Forelimb muscle (tissue), 1 donor: ENCODE results near the gene C9orf78. TPM values are rescaled to one million over a fixed set of nuclear protein-coding genes. Genes with fewer than 3 reads are reported as not detected.

Experiments
- DNase-seq: peaks from one replicate; pipeline ENCODE4 v3.0.0-alpha.2; 2013; ENCODE audit warnings: low read depth
- polyA plus RNA-seq: library from polyadenylated mRNA; unstranded; fragments of 120-200 nt; gene quantifications from one replicate; pipeline ENCODE4 v1.2.1, GENCODE V29; 2013; ENCODE audit not compliant: insufficient read length

C9orf78 gene
- polyA plus RNA-seq, 1 donor: 46.7 TPM

GRCh38 chr9:129868023-129868871 is 33.2 kb upstream of the C9orf78 start:
- DNase-seq: no peak

DNA sequence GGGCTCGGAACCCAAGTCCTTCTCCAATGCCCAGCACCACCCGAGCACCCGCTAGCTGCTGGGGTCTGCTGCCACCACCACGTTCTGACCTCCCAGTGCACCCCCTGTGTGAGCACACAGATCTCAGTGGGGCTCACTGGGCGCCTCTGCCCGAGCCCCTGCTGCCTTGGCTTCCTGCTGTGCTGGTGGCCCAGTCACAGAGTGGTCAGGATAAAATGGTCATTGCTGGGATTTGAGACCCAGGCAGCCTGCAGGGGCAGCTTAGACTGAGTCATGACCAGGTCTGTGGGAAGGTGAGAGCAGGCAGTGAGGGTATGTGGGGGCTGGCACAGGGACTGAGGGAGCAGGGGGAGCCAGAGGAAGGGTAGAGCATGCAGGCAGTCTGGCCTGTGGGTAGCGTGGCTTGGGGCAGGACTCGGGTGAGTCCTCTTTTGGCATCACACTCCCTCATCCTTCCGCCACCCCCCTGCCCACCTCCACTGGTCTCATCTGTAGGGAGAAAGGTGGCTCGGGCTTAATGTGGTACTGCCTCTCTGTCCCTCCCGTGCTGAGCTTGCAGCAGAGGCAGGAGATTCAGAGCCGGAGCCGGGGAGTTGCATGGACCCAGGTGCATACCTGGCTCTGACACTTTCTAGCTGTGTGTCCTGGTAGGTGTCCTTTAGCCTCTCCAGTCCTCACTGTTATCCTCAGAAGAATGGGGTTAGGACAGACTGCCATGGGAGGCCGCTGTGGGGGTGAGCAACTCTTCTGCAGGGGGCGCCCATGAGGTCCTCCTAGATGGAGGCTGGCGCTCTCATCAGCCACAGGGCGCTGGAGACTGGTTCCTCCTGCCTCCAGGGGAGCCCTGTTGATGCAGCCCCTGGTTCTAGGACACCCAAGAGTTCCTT is 32.3 kb upstream of the C9orf78 start:
- no peak for DNase-seq

DNA sequence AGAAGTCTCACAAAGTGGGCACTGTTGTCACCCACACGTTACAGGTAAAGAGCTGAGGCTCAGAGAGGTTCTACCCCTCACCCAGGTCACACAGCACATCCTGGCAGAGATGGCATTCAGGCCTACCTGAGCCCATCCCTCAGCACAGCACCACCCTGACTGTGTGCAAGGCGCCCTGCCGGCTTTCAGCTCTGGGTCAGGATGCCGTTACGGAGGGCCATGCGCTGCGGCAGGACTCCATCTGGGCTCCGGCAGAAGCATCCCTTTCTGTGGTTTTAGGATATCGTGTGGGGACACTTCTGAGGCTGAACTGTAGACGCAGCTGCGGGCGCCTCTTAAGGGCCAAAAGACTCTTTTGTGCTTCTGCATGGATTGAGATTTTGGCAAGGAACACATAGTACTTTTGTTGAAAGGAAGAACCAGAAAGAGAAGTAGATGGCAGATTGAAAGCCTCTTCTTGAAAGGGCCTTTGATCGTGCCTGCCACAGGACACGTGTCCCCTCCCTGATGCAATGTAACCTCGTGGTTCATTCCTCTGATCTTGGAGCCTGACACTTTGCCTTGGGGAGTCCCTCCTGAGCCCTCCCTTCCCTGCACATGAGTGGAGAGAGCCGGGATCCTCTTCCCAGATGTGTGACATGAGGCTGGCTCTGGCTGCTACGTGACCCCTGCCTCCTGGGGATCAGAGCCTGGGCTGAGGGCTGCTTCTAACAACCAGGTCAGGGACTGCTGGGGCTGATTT is 31.5 kb upstream of the C9orf78 start:
- DNase-seq: no peak

DNA sequence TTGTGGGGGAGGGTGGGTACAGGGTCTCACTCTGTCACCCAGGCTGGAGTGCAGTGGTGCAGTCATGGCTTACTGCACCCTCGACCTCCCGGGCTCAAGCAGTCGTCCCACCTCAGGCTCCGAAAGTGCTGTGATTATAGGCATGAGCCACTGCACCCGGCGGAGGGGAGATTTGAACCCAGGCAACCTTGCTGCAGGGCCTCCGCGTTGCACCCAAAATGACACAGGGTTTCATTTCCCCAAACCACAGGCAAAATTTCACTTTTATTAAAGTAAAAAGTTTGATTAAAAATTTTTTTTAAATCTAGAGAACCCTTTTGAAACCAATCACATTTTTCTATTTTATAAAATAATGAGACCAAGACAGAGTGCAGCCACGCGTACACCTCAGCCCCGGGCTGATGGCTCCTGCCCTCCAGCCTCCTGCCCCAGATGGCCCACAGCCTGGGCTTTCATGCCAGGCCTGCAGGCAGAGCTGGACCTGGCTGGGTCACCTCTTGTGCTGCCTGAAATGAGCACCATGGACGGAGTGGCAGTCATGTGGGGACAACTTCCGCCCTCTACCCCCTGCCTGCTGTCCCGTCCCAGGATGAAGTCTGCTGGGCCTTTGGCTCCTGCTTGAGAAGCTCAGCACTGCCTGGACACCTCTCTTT is 30.7 kb upstream of the C9orf78 start:
- DNase-seq: no peak

DNA sequence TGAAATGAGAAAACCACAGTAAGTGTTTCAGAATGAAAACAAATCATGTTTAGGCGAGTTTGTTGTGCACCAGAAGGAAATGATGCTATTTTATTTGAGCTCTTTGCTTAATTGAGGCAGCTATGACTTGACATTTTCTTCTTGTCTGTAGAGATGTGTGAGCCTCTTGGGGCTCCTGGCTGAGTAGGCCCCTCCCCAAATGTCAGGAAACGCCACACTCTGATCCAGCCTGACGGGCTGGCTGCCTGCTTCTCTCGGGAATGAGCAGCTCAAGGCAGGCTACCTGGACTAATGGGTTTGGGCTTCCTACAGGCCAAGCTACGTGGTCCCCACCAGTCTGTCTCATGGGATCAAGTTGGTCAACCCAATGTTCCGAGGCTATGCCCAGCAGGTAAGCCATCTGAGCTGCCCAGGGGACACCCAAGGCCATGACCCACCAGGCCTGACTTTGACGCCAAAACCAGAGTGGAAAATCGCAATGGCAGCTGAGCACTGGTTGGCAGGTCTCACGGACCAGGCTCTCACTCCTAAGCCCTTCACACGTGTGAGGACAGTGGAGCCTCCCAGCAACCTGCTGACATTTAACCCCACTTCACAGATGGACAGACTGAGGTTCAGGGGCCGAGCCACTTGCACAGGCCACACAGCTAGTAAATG is 30.0 kb upstream of the C9orf78 start:
- DNase-seq: no peak

GRCh38 chr9:129863059-129863690 is 28.1 kb upstream of the C9orf78 start:
- no peak for DNase-seq

- DNase-seq: no peak
Observed at GRCh38 chr9:129861447-129861827, 26.4 kb upstream of the C9orf78 start.

GRCh38 chr9:129860653-129861446 is 25.8 kb upstream of the C9orf78 start:
- no peak for DNase-seq

GRCh38 chr9:129858167-129858962 is 23.3 kb upstream of the C9orf78 start:
- DNase-seq: no peak

- DNase-seq: no peak
Observed at GRCh38 chr9:129857207-129857606, 22.1 kb upstream of the C9orf78 start.

DNA sequence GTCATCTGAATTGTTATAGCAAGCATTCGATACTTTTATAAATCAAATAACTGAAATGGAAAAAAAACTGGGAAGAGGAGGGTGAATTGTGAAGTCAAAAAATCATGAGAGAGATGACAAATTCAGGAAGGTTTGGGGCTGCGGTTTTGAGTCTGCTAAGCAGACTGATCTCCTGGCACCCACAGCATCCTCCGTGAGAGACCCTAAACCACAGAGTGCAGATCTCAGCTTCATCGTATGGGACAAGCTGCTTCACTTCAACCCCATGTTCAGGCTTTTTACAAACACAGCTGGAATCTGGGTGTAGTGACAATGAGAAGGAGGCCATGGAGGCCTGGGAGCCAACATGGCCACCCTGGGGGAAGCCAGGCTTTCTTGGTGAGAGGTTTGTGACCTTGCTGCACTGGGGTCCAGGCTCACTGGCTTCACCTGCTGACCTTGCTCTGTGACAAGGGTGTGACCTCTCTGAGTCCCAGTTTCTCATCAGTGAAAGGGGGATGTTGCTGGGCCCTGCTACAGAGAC is 19.6 kb upstream of the C9orf78 start:
- DNase-seq: no peak

DNA sequence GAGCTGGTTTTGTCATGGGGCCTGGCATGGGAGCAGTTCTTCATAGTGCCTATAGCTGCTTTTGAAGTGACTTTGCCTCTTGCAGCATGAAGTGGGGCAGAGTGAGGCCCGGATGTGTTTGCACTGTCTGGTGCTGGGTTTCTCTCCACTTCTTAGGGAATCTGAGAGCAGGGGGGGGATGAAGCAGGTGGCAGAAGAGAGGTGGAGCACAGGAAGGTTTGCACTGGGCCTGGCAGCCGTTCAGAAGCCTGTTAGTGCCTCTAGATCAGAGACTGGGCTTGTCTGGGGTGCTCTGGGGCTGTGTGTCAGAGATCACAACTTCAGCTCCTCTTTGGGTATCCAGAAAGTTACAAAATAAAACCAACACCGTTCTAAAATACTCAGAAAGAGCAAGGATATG is 18.5 kb upstream of the C9orf78 start:
- no peak for DNase-seq

DNA sequence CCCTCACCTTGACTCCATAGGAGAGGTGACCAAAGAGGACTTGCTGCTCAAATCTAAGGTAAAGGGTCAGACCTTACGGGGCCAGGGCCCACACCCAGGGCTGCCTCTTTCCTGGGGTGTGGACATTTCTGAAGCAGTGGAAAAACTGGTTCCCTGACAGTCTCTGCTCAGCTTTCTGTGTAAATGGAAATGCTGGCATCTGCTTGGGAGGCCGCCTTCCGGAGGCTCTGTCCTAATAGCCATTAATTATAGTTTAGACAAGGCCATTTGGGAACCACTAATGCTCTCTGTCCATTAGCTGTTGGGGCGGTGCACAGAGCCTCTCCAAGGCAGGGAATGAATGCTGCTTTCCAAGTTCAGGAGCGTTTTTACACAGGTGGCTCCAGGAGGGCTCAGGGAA is 17.5 kb upstream of the C9orf78 start:
- DNase-seq: no peak

GRCh38 chr9:129851821-129852220 is 16.7 kb upstream of the C9orf78 start:
- no peak for DNase-seq

GRCh38 chr9:129850821-129851550 is 15.9 kb upstream of the C9orf78 start:
- DNase-seq: no peak

GRCh38 chr9:129849901-129850300 is 14.8 kb upstream of the C9orf78 start:
- no peak for DNase-seq

- DNase-seq: no peak
Observed at GRCh38 chr9:129848712-129849441, 13.8 kb upstream of the C9orf78 start.
